ENCODE data around the gene BRCA2.

The BRCA2 gene

DNA sequence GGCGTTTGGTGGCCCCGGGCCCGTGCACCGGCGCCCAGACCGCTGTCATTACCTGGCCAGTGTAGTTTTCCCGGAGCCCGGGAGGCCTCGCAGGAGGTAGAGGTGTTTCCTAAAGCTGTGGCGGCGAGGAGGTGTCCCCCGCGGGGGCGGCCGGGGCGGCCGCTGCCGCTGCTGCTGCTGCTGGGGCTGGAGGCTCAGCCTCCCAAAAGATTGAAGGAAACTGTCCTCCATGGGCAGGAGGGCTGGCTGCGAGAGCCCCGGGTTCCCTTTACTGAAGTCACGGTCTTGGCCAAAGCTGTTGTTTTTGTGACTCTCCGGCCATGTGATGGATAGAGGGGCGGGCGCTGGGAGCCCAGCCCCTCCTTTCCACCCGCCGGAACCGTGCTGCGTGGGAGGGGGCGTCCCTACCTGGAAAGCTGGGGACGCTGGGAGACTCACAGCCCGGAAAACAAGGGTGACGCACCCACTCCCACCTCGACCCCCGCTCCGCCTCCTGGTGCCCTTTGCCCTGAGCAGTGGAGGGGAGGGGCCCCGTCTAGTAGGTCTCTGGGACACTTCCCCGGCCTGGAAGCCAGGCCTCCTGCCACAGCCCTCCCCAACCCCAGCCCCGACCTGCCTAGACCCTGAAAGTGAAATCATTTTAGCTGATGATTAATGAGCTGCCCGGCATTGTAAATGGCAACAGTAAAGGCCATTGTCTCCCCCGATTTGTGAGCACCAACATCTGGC is 112.7 kb downstream of the BRCA2 start, which contains the start of gene N4BP2L1:
TSS of gene N4BP2L1 (minus strand) at position 279 of the 729 bp plus-strand sequence. CDS start at position 231, 48 bp downstream.
- DNase-seq (ENCODE audit: low read depth in 3 of 3) = peak; percentile 79 to 86 (median 86)

DNA sequence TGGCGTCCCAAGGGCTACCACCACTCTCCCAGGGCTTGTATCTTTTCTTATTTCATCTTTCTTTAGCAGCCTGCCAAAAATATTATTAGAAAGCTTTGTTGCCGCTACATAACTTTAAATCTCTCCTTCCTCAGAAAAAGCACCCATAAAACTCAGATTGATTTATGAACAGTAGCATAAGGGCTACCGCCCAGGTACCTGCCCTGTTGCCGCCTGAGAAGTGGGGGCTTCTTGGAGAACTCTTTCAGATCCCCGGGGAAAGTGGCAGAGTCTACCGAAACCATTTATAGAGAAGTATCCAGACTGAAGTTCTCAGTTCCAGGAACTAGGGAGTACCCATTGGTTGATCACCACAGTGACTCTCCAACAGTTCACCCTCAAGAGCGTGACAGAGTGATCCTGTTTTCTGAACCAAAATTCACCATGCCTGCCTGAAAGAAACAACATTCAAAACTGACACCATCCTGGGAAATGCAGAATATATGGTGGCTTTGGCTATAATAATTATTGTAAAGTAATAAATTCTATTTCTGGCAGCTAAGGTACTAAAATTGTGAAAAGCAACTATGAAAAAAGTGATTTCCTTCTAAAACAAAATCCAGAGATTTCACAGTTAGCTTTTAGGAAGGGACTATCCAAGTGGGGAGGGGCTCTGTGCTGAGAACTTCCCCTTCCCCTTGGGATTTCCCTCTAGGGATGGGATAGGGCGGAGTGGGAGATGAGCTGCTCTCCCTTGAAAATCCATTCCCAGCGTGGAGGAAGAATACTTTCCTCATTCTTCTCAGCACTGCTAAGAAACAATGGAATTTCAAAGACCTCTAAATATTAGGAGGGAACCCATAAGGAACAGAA is 113.5 kb downstream of the BRCA2 start:
- no peak for DNase-seq (ENCODE audit: low read depth in 3 of 3)

DNA sequence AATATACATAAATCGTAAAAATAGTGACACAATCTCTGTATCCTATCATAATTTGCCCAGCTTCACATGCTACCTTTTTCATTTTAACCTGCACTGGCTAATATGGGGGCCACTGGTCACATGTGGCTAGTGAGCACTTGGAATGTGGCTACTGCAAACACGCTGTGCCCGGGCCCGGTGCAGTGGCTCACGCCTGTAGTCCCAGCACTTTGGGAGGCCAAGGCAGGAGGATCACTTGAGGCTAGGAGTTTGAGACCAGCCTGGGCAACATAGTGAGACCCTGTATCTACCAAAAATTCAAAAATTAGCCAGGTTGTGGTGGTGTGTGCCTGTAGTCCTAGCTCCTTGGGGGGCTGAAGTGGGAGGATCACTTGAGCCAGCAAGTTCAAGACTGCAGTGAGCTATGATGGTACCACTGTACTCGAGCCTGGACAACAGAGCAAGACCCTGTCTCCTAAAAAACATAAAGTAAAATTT is 114.2 kb downstream of the BRCA2 start:
- no peak for DNase-seq (ENCODE audit: low read depth in 3 of 3)

DNA sequence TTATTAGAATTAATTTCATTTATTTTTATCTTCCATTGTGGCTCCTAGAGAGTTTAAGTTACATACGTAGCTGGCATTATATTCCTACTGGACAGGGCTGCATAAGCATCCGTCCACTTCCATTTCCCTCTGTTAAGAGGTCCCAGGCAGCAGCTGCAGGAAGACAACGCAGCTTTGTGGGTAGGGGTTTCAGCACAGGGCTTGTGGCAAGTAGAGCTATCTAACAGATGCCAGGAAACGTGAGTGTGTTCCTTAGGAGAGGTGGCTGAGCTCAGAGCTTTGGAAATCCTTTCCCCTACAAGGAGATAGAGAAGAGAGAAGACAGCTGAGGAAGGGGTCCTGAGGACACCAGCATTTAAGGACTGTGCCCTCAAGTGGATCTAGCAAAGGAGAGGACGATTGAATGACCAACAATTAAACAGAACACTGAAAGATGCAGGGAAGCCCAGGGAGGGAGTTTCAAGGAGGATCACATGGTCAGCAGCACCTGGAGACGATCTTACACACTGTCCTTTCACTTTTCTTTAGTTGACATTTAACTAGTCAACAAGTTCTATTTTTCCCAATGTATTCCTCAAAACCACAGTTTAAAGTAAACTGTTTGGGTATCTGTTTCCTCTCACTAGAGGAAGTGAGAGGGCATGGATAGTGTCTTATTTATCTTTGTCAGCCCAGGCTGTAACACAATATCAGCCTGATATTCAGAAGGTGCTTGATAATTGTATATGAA is 114.9 kb downstream of the BRCA2 start:
- no peak for DNase-seq (ENCODE audit: low read depth in 3 of 3)

DNA sequence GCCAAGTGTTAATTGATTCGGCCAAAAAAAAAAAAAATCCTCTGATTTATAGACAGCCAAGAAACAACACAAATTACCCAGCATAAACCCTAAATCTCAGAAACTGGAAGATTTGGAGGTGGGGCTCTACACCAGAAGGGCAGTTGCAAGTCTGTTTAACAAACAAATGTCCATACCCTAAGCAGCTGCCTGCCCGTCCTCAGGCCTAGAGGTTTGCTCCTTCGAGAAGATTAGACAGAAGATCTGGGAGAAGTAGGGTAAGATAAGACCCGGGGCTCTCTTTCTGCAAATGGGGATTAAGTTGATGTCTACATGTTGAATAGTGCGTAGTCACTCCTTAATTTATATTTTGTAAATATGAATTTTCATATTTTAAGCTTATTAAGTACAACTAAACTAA is 116.1 kb downstream of the BRCA2 start:
- no peak for DNase-seq (ENCODE audit: low read depth in 3 of 3)

DNA sequence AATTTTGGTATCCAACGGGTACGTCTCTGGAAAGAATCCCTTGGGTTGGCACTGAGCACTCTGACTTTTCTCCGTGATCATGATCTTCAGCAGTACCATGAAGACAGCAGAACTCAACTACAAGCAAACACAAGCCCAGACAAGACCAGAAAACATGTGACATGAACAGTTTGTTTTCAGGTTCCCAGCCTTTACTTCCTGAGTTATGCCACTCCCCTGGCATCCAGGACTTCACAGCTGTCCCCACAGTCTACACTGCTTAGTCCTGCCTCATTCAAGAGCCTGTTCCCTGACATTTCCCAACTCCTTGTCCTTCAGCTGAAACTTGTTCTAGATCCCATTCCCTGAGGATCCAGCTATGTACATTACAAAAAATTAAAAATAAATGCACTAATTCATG is 117.5 kb downstream of the BRCA2 start:
- no peak for DNase-seq (ENCODE audit: low read depth in 3 of 3)

DNA sequence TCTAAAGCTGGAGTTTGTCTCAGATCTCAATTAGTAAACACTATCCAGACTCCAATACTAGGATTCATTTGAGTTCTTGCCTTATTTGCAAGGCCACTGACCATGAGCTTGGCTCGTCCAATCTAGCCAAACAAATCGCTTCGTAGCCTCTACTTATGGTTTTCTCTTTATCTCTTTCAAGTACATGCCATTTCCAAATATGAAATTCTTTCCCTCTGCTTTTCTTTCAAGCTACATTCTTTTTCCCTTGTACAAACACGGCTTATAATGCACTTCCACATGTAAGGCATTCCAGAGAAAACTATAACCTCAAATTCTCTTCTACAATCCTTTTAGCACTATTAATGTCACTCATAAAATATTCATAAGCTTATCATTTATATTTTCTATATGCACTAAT is 123.6 kb downstream of the BRCA2 start:
- no peak for DNase-seq (ENCODE audit: low read depth in 3 of 3)

DNA sequence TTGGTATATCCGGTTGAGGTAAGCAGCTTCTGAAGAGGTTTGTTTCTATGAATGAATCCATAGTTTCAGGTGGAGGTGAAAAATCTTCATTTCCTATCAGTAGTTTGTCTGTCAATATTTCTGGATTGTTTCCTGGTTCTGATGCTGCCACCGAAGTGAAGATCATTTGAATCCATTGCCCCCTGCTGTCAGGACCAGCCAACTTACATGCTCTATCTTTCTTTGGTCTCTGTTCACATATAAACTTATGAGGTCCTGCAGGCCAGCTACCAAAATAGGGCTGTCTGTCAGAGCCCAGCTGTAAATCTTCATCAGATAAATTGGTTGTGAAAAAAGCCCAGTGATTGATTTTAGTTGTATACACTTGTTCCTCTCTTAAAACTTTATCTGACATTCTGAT is 127.8 kb downstream of the BRCA2 start:
- DNase-seq (ENCODE audit: low read depth in 3 of 3) = peak in 1 of 3 experiments; percentile 13

DNA sequence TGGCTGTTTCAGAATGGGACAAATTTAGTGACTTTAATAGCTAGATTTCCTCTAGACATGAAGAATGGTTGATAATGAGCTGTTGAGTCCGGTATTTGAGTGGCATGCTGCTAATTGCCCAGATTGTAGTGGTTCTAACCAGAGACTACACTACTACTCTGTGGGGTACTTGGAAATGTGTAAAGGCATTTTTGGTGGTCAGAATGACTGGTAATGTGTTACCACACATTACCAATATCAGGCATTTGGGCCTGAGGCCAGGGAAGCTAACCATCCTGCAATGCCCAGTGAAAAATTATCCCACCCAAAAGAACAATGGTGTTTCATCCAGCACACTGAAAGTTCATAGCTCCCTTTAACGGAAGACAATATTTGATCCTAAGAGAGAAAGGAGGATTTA is 130.2 kb downstream of the BRCA2 start:
- DNase-seq (ENCODE audit: low read depth in 3 of 3) = no peak

DNA sequence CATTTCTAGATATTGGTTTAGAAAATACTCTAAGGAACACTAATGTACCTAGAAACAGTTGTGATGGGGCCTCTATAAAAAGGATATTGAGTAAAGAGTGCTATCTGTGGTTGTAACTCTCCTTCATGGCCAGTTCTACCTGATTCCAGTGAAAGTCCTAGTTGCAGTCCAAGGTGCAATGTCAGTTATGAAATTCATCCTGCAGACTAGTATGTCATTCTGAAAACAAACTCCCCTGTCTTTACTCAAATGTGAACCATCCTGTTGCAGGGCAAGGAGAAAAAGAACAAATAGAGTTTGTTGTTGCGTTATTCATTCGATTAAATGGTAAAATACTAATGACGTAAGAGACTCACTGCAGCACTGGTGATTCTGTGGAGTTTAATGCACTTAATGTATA is 130.9 kb downstream of the BRCA2 start:
- DNase-seq (ENCODE audit: low read depth in 3 of 3) = no peak

DNA sequence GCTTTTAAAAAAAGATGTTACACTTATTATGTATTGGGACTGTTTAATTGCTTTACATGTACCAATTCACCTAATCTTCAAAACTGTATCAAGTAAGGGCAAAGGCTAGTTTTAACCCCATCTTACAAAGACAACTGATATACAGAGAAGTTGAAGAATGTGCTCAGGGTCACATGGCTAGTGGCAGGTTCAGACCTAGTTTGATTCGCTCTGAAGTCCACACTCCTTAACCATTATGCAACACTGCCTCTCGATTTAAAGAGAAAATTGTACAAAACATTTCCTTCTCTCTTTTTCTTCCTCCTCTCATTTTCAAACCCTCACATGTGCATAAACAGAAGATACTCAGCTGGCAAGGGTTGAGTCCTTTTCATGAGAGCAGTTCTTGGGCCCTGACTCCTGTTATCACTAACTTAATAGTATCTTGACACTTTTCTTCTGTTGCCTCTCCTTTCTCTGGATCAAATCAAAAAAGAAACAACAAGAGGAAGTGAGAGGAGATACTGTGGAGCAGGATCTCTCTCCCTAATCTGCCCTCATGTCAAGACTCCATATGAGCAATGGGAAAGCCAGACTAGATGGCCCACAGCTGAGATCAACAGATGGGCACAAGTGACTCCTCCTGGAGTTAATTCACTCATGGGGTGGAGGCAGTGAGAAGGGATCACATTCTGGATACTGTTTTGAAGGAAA is 131.6 kb downstream of the BRCA2 start:
- no peak for DNase-seq (ENCODE audit: low read depth in 3 of 3)

DNA sequence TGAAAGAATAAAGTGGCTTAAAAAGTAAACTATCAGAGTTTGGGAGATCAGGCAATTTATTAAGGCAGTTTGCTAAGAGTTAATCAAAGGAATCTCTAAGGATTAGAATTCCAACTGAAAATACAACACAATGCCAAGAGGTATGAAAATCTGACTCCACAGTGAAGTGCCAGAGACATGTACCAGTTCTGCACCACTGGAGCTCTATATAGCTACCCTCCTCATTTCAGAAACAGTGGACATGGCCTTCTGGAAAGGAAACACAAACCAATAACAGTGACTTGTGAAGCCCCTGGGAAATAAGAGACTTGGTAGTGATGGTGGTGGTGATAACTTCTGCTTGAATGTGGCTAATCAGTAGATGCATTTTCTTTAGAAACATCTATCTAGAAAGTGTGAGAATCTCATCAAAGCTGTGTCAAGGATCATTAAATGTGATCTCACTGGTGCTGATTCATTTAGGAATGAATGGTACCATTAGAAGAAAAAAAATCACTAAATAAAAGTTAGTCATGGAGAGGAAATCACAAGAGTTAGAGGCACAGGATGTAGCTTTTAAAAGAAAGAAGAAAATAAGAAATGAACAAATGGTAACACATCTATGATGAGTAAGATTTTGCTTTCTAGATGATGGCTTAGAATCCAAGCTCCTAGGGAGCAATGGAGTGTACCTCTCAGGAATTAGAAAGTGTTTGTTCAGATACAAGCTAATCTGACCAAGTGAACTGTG is 132.8 kb downstream of the BRCA2 start:
- no peak for DNase-seq (ENCODE audit: low read depth in 3 of 3)

DNA sequence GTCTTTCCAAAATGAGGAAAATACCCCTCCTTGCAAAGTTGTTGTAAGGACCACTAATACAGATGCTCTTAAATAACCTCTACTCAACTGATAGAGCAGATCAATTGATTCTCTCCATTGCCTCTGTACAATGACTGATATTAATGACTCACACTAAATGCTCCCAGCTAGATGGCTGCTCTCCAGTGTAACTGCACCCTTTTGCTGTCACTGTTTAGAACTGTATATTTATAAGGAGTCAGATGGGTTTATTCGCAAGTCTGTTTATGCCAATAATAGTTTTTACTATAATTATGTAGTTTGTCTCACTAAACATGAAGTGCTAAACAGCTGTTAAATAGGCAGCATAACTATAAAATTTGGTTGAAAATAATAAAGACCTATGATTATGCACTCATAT is 133.7 kb downstream of the BRCA2 start:
- no peak for DNase-seq (ENCODE audit: low read depth in 3 of 3)

Data from stimulated activated CD4-positive, alpha-beta T cell treated with anti-CD3 and anti-CD28 coated beads, TNF-alpha, amount 100 ng/mL, for 4 hours (primary cell).